ENCODE results near the gene MRPL12. TPM values are rescaled to one million over a fixed set of nuclear protein-coding genes. Genes with fewer than 3 reads are reported as not detected.

The MRPL12 gene
- total RNA-seq, 4 donors from 2014 or later, result 26.1 to 63.3 (median 35.8) TPM

- Histone ChIP-seq H3K4me1 (peaks cover 0 to 35% (median 21%) of the 10 kb centered on the region in 4 donors), H3K4me3 (no peak overlapping the region), H3K27me3 (no peaks in the 10 kb centered on the region), H3K9me3 (no peaks in the 10 kb centered on the region), H3K36me3 (peaks cover 0 to 64% (median 0%) of the 10 kb centered on the region in 3 donors), H3K27ac (no peak overlapping the region)
- TF ChIP-seq POLR2A (IDR thresholded peaks at IDR 0.05) (no peak), EP300 (IDR thresholded peaks at IDR 0.05) (no peak), CTCF (IDR thresholded peaks at IDR 0.05) (no peak)
- WGBS, 2 donors, result 89 to 94% methylated on average over 12 to 25 of the region's 25 CpGs
- DNase-seq (ENCODE audit: low spot score in 2 of 2), result no peak
Observed at GRCh38 chr17:81717049-81717765, 14.0 kb downstream of the MRPL12 start.

GRCh38 chr17:81717766-81718089, 14.6 kb downstream of the MRPL12 start:
- Histone ChIP-seq H3K27ac (no peak overlapping the region), H3K4me1 (peaks cover 0 to 37% (median 20%) of the 10 kb centered on the region in 4 donors), H3K27me3 (no peaks in the 10 kb centered on the region), H3K4me3 (no peak overlapping the region), H3K9me3 (no peaks in the 10 kb centered on the region), H3K36me3 (peaks cover 0 to 64% (median 0%) of the 10 kb centered on the region in 3 donors)
- WGBS, 2 donors, result 93 to 100% methylated on average over 5 to 9 of the region's 9 CpGs
- TF ChIP-seq POLR2A (IDR thresholded peaks at IDR 0.05), result no peak
- TF ChIP-seq CTCF (IDR thresholded peaks at IDR 0.05), result no peak
- no peak for TF ChIP-seq EP300 (IDR thresholded peaks at IDR 0.05)
- no peak for DNase-seq (ENCODE audit: low spot score in 2 of 2)

- Histone ChIP-seq H3K4me1 (peaks cover 0 to 34% (median 7%) of the 10 kb centered on the region in 4 donors), H3K27ac (no peak overlapping the region), H3K4me3 (no peak overlapping the region), H3K36me3 (peaks cover 0 to 61% (median 0%) of the 10 kb centered on the region in 3 donors), H3K27me3 (no peaks in the 10 kb centered on the region), H3K9me3 (no peaks in the 10 kb centered on the region)
- no peak for TF ChIP-seq POLR2A (IDR thresholded peaks at IDR 0.05)
- TF ChIP-seq CTCF (IDR thresholded peaks at IDR 0.05), result no peak
- TF ChIP-seq EP300 (IDR thresholded peaks at IDR 0.05), result no peak
- DNase-seq (ENCODE audit: low spot score in 2 of 2), result no peak
- WGBS, 2 donors, result 85 to 88% methylated on average over 33 of the region's 33 CpGs
Observed at GRCh38 chr17:81719410-81720266, 16.5 kb downstream of the MRPL12 start.

GRCh38 chr17:81720267-81721071, 17.3 kb downstream of the MRPL12 start:
- peaks cover 0 to 52% (median 0%) of the 10 kb centered on the region in 3 donors for H3K36me3 ChIP-seq
- no peak for DNase-seq (ENCODE audit: low spot score in 2 of 2)
- TF ChIP-seq POLR2A (IDR thresholded peaks at IDR 0.05) (no peak), CTCF (IDR thresholded peaks at IDR 0.05) (no peak)
- no peak overlapping the region for H3K27ac ChIP-seq
- no peaks in the 10 kb centered on the region for H3K9me3 ChIP-seq
- H3K27me3 ChIP-seq, result no peaks in the 10 kb centered on the region
- WGBS, 2 donors, result 77 to 83% methylated on average over 23 to 29 of the region's 33 CpGs
- peaks cover 0 to 25% (median 7%) of the 10 kb centered on the region in 4 donors for H3K4me1 ChIP-seq
- no peak overlapping the region for H3K4me3 ChIP-seq

Data from tibial nerve (tissue), 4 donors.